Astrocyte of the spinal cord (primary cell): ENCODE data around the gene DOCK2.

Experiments
- DNase-seq: peaks from one replicate; pipeline ENCODE4 v3.0.0; 2011; ENCODE audit warnings: low read depth, low spot score
- H3K4me3 ChIP-seq: 2 replicates; pipeline ENCODE4 v1.5.1; 2011; ENCODE audit warnings: low read depth, mild to moderate bottlenecking, low read length, moderate library complexity
- CTCF ChIP-seq: IDR thresholded peaks from 2 replicates; pipeline ENCODE4 v1.5.1; 2012; ENCODE audit warnings: low read depth, mild to moderate bottlenecking, low read length, inconsistent platforms
- in situ Hi-C: cut with HindIII; loops from 2 replicates; pipeline ENCODE4 v1.10.0; 2017; ENCODE audit warnings: low sequenced_read_pairs

DOCK2 gene

GRCh38 chr5:169753795-169754194 lies 116.7 kb downstream of the DOCK2 start:
- DNase-seq, result peak; percentile 38
- in situ Hi-C loops, result no loop called here
- H3K4me3 ChIP-seq, result no peak overlapping the region
- no peak for TF ChIP-seq CTCF

GRCh38 chr5:169754737-169755136 lies 117.7 kb downstream of the DOCK2 start:
- TF ChIP-seq CTCF, result no peak
- DNase-seq, result no peak
- H3K4me3 ChIP-seq, result no peak overlapping the region
- in situ Hi-C loops, result no loop called here

- no peak for DNase-seq
- no peak for TF ChIP-seq CTCF
- H3K4me3 ChIP-seq, result no peak overlapping the region
- in situ Hi-C loops, result no loop called here
Measured at GRCh38 chr5:169756071-169756765, 119.1 kb downstream of the DOCK2 start.

DNA sequence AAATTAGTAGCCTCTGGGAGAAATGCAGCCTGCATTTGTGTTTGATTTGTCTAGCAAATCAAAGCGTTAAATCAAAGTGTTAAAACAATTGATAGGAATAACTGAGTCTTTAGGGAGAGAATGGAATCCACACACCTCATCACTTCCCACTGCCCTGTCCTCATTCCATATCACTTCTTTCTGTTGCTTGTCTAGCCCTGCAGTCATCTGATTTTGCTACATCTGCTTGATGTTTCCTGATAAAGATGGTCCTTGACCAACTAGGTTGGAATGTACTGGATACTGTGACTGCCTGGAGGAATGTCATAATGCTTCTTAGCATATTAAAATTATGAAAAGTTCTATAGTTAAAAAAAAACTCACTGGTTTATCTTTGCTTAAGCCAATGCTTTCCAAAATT lies 119.9 kb downstream of the DOCK2 start:
- DNase-seq, result no peak
- no peak overlapping the region for H3K4me3 ChIP-seq
- TF ChIP-seq CTCF, result no peak
- in situ Hi-C loops, result no loop called here

- no peak overlapping the region for H3K4me3 ChIP-seq
- in situ Hi-C loops, result no loop called here
- no peak for TF ChIP-seq CTCF
- DNase-seq, result no peak
Measured at GRCh38 chr5:169758886-169759285, 121.8 kb downstream of the DOCK2 start.

GRCh38 chr5:169760229-169760628 lies 123.2 kb downstream of the DOCK2 start:
- H3K4me3 ChIP-seq, result no peak overlapping the region
- no peak for TF ChIP-seq CTCF
- in situ Hi-C loops, result no loop called here
- no peak for DNase-seq
